Measurements from ENCODE around the gene FBRS.
"Not testable (repeated sequence)": the region's sequence is repeated elsewhere in the genome, so short reads cannot be mapped to it uniquely, and the experiment has no call there.

Gene FBRS

GRCh38 chr16:30657866-30658730 is at the start of gene FBRS:
Gene FBRS, plus strand, starts transcription at chr16:30658431. Its CDS starts 1,088 bp downstream, at chr16:30659519.
- peak; percentile 99 to 100 for DNase-seq

GRCh38 chr16:30609002-30609925 is 49.0 kb upstream of the FBRS start:
- peak in 1 of 2 experiments; percentile 9 for DNase-seq

DNA sequence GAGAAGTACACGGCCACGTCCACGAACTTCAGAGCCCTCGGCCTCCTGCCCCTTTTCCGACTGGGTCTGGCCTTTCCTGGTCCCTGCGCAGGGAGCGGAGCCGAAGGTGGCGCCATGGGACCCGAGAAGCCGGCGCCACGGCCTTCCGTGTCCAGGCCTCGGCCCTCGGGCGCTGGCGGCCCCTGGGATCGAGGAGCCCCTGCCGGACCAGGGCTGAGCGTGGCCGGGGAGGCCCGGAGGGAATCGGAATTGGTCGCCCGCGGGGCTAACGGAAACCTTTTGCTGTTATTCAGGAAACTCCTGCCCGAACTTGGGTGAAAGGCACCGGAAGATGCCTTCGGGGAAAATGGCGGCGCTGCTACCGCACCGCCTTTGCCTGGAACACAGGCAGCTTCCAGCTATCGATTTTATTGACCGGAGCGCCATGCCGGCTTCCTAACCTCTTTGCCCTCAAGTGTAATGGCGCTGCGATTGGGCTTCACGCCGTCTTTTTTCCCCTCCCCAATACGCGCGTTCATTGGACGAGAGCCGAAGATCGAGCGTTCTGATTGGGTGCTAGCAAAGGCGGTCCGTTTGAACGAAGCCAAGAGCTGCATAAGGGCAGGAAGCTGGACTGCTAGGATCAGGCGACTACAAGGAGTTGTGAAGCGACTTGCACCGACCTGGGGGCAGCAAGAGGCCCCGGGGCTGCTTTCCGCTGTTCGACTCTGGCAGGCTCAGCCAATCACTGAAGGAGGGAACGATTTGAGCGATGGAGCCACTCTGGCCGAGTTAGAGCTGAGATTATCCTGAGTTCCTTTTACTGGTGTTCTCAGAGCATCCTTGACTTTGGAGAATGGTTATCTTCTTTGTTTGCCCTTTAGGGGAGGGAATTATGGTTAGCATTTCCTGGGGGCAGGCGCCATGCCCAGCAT is 48.0 kb upstream of the FBRS start, which contains the start of gene ZNF689:
TSS of gene ZNF689 (minus strand) at position 464 of the 914 bp plus-strand sequence. CDS start at position 116, 348 bp downstream.
- peak; percentile 91 to 95 for DNase-seq

- DNase-seq: peak; percentile 57 to 63
Measured at GRCh38 chr16:30615358-30616091, 42.7 kb upstream of the FBRS start.

GRCh38 chr16:30619202-30619601 is 39.0 kb upstream of the FBRS start:
- DNase-seq: no peak

DNA sequence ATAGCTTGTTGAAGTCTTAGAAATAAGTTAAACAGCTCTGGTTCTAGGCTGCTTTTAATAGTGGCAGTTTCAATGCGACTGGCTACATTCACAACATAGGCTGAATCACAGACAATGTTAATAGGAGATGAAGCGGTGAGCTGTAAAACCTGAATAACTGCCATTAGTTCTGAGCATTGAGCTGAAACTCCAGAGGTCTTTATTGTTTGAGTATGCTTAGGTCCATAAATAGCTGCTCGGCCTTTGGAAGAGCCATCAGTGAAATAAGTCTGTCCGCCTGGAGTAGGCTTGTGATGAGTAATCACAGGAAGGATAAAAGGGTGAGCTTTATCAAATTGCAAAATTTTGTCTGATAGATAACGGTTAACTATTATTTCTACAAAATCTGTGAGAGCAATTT is 38.6 kb upstream of the FBRS start:
- DNase-seq: no peak

GRCh38 chr16:30620169-30620568 is 38.1 kb upstream of the FBRS start:
- no peak for DNase-seq

DNA sequence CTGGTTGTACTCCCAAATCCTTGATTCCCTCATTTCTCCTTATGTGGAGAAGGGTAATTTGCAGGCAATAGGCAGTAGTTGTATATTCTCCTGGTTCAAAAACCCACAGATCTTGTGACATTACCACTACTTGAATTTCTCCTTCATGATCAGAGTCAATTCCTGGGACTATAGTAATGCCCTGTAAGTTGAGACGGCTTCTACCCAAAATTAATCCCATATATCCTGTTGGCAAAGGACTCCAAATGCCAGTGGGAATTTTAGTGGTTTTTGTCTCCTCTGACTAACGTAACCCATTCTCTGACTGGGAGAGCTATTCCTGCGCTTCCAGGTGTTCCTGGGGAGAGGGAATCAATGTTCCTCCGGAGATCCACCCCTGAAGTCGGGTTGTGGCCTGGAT is 36.5 kb upstream of the FBRS start:
- no peak for DNase-seq

- DNase-seq: no peak
Measured at GRCh38 chr16:30622455-30623032, 35.7 kb upstream of the FBRS start.

DNA sequence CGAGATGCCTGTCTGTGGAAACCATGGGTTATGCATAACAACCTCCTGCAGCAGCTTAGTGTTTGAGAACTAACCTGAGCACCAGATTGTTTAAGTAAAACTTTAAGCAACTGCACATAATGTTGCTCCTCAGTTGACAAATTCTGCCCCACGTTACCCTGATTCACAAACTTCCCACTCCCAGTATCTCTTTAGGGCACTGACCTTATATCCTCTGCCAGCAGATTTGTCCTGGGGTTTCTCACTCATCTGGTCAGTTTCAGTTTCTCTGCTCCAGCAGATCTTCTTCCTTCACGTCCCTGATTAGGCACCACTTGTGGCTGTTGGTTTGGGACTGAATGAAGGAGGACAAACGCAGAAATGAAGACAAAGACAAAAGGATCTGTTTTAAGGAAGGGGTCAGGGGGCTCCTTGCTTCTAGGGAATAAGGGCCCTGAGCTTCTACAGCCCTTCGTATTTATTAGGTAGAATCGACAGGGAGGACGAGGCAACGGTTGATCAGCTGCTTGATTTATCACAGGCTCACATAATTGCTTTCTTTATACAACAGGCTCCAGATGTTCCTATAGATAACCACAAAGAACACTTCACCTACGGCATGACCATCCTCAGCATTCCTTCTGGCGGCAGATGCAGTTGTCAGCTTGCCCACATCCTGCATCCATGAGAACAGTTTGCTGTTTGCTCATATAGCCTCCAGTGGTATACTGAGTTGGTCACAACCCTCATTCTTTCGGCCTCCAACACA is 34.5 kb upstream of the FBRS start:
- no peak for DNase-seq

DNA sequence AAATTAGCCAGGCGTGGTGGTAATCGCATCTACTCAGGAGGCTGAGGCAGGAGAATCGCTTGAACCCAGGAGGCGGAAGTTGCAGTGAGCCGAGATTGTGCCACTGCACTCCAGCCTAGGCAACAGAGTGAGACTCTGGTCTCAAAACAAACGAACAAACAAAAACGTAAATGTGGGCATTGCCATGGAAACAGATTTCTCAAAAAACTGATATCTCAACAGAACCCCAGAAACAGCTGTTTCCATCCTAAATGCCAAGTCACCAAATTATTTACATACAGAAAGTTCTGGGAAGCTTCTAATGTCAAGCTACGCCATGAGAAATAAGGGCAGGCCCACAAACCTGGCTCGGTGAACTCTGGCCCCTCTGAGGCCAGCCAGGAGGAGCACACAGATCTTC is 32.0 kb upstream of the FBRS start:
- no peak for DNase-seq

DNA sequence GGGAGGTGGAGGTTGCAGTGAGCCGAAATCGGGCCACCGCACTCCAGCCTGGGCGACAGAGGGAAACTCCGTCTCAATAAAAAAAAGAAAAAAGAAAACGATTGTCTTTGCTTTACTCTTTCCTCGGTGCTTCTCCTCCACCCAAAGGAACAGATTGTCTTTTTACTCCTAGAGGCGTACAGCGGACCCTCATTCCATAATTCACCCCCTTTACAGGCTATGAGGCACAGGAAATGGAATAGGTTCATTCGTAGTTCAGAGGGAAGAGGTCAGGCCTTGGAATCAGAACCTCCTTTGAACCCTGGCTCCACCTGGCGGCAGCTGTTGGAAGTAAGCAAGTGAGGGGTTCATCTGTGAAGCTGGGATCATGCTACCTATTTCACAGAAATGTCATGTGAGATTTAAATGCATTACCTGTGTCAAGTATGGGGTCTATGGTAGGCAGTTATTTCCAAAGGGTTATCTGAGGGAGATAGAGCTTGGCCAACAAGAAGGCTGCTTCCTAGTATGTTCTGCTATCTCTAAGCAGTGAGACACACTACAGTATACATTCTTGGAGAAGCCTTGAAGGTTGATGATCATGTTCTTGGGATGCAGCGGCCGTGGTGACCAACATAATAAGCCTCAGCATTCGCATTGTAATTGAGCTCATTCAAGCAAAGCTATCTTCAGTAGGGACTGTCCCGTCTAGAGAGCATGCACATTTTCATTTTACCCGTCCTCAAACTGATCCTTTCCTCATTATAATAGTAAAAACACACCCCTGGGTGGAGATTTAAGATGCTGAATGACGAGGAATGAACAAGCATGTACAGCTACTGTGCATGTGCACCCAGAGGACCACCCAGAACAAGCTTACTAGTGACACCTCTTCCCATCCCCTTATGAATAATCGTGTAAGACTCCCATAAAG is 29.3 kb upstream of the FBRS start:
- DNase-seq: peak; percentile 68 to 70

- not testable (repeated sequence) for DNase-seq
Measured at GRCh38 chr16:30632454-30632853, 25.8 kb upstream of the FBRS start.

- DNase-seq: no peak
Measured at GRCh38 chr16:30633526-30633925, 24.7 kb upstream of the FBRS start.

- DNase-seq: no peak
Measured at GRCh38 chr16:30636599-30636998, 21.6 kb upstream of the FBRS start.

DNA sequence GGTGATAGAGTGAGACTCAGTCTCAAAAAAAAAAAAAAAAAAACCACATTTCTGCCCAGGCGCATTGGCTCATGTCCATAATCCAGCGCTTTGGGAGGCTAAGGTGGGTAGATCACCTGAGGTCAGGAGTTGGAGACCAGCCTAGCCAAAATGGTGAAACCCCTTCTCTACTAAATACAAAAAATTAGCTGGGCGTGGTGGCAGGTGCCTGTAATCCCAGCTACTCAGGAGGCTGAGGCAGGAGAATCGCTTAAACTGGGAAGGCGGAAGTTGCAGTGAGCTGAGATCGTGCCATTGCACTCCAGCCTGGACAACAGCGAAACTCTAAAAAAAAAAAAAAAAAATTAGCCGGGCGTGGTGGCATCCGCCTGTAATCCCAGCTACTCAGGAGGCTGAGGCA is 21.1 kb upstream of the FBRS start:
- not testable (repeated sequence) for DNase-seq

GRCh38 chr16:30637944-30638343 is 20.3 kb upstream of the FBRS start:
- DNase-seq: peak; percentile 69 to 73

- DNase-seq: no peak
Measured at GRCh38 chr16:30641378-30641982, 16.8 kb upstream of the FBRS start.

- DNase-seq: no peak
Measured at GRCh38 chr16:30644334-30644830, 13.8 kb upstream of the FBRS start.

Measured in AML-193 (cell line).